Testis (tissue), 2 donors: Measurements from ENCODE around the gene CCDC137.

Experiments used
- CTCF ChIP-seq, 3 experiments: fragments of 450-650 bp in 2 of 3; fragments of 200-600 bp in 1 of 3; sonication (generic) in 1 of 3; IDR thresholded peaks; one replicate each; pipeline ENCODE4 v1.5.1; 2016 to 2019; ENCODE audit warnings: antibody characterized with exemption in 3 of 3, mild to moderate bottlenecking in 2 of 3, moderate library complexity in 1 of 3
- POLR2A ChIP-seq: fragments of 450-650 bp; IDR thresholded peaks from one replicate; pipeline ENCODE4 v1.6.1; 2017; ENCODE audit warnings: antibody characterized with exemption, mild to moderate bottlenecking, moderate library complexity

DNA sequence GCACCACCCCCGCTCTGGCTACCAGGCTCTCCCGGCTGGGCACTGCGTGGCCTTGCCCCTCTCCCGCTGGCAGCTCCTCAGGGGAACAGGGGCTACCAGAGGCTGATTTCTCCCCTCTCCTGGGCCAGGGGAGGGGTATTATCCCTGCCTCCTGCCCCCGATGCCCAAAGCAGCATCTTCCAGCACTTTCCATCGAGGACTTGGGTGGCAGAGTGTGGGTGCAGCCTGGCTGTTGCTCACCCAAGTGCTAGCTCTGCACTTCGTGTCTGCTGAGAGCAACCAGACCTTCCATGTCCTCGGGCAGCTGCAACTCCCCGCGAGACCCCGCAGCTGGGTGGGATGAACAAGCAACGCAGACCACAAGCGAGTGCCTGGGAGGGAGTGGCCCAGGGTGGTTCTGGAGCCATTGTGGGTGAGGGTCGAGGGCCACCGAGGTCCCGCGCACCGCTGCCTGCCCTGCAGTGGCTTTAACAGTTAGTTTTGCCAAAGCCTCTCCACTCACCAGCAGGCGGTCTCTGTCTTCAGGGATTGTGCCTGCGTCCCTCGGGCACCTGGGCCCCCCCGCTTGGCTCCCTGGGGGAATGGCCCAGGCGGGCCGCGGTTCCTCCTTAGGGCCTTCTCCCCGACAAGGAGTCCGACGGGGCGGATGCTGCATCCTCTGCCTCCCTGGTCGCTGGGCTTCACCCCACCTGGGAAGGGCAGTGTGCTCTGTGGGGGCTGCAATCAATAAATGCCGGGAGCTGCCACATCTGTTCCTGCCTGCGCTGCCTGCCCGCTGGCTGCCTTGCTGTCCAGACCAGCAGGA lies 53.9 kb downstream of the CCDC137 start:
- TF ChIP-seq CTCF (IDR thresholded peaks at IDR 0.05): no peak
- no peak for TF ChIP-seq POLR2A
